NAMALWA (cell line): Measurements from ENCODE around the gene BICC1.

Experiments
- DNase-seq: peaks from one replicate; pipeline ENCODE4 v3.0.0-alpha.2; 2015; ENCODE audit warnings: low spot score

The BICC1 gene

GRCh38 chr10:58779594-58779993, 266.9 kb downstream of the BICC1 start:
- no peak for DNase-seq

DNA sequence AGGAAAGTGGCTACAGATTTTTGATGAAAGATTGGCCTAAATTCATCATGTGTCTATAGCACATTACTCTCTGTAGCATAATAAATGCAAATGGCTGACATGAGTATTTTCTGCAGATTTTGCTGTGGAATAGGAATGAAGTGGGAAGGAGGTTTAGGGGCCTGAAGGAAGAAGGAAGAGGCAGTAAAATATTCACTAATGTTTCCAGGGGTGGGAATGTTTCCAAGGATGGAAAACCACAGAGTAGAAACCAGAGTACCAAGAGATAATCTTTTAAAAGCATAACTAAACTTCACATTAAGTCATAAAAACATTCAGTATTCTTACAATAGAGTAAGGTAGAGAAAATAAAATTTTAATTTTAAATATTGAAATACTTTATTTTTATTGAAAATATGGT, 267.8 kb downstream of the BICC1 start:
- no peak for DNase-seq

- peak; percentile 73 for DNase-seq
Observed at GRCh38 chr10:58781873-58782488, 269.3 kb downstream of the BICC1 start.

GRCh38 chr10:58782876-58783851, 270.5 kb downstream of the BICC1 start:
- DNase-seq, result no peak

GRCh38 chr10:58784361-58784760, 271.7 kb downstream of the BICC1 start:
- no peak for DNase-seq

DNA sequence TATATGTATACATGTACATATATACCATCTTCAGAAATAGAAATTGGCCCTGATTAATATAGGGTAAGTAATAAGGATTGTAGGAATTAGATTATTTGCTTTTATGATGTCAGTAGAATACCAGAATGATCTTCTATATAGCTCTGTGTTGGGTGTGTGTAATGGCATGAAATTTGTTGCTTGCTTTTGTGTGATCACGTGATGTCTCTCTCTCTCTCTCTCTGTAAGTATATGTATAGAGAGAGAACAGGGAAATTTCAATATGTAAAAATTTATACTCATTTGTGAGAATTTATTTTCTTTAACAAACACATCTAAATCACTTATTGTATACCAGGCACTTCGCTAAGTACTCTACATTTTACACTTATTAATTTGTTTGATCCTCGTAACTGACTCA, 272.7 kb downstream of the BICC1 start:
- no peak for DNase-seq

DNA sequence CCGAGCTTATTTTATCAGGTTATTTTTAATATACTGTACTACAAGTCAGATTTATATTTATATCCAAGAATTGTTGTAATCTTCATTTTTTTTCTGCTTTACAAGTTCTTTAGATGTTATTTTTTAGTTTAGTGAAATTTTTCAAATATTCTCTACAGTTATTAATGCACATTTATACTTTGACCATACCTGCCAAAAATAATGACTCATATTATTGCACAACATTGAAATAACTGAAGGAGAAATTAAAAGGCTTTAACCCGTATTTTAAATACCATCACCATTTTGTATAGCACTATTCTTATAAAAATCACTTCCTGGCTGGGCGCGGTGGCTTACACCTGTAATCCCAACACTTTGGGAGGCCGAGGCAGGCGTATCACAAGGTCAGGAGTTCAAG, 278.5 kb downstream of the BICC1 start:
- no peak for DNase-seq

DNA sequence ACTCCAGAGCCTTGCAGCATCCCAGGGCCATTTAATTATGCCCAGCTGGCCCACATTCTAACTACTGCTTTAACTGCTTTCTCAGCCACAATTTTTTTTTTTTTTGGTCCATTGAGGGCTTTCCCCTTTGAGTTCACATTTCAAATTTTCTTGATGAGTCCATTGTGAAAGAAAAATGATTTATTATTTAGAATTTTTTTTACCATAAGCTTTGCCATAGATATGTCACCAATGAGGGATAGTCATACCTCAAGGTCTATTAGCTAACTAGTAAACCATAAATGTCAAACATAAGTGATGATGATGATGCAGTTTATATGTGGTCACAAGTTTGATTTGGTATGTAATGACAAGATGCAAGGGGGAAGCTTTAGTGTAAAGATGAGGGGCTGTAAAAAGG, 282.9 kb downstream of the BICC1 start:
- no peak for DNase-seq

GRCh38 chr10:58796242-58796641, 283.6 kb downstream of the BICC1 start:
- no peak for DNase-seq

- no peak for DNase-seq
Observed at GRCh38 chr10:58796824-58797223, 284.2 kb downstream of the BICC1 start.

- DNase-seq, result no peak
Observed at GRCh38 chr10:58797356-58797755, 284.7 kb downstream of the BICC1 start.

GRCh38 chr10:58802047-58802446, 289.4 kb downstream of the BICC1 start:
- DNase-seq, result no peak

- no peak for DNase-seq
Observed at GRCh38 chr10:58806323-58806722, 293.7 kb downstream of the BICC1 start.

GRCh38 chr10:58806970-58807628, 294.4 kb downstream of the BICC1 start:
- no peak for DNase-seq

- DNase-seq, result no peak
Observed at GRCh38 chr10:58807629-58808022, 295.0 kb downstream of the BICC1 start.

GRCh38 chr10:58810751-58811150, 298.1 kb downstream of the BICC1 start:
- no peak for DNase-seq

- DNase-seq, result no peak
Observed at GRCh38 chr10:58813573-58813972, 300.9 kb downstream of the BICC1 start.

DNA sequence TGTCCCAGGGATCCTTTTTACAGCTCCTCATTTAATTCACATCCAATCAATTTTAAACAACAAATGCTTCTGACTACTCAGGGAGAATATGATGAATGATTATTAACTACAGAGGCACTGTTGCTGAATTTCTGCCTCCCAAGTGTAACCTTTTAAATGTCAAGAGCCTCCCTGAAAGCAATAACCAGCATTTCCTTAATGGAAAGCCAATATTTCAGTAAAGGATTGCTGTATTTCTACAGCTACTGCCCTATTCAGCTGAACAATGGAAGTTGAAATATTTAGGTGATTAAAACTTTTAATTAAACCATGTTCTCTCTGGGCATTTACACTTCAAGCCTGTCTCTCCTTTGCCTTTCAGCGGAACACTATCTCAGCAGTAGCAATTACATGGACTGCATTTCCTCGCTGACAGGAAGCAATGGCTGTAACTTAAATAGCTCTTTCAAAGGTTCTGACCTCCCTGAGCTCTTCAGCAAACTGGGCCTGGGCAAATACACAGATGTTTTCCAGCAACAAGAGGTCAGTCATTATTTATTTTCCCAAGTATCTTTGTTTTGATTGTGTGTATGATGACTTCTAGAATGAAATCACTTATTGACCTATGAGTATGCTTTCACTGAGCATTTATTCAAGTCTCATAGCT, 304.7 kb downstream of the BICC1 start:
- DNase-seq, result no peak

DNA sequence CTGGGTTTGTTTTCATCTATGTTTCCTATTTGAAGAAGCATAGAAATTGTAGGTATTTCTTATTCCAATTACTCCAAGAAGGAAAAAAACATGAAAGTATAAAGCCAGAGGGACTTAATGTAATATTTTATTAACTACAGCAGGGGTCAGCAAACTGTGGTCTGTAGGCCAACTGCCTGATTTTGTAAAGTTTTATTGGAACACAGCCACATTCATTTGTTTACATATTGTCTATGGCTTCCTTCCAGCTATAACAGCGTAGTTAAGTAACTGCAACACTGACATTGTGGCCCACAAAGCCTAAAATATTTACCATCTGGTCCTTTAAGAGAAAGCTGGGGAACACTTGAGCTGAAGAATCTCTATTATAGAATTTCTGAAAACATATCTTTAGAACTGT, 306.2 kb downstream of the BICC1 start:
- DNase-seq, result peak; percentile 2

GRCh38 chr10:58820386-58820785, 307.7 kb downstream of the BICC1 start:
- DNase-seq, result no peak

DNA sequence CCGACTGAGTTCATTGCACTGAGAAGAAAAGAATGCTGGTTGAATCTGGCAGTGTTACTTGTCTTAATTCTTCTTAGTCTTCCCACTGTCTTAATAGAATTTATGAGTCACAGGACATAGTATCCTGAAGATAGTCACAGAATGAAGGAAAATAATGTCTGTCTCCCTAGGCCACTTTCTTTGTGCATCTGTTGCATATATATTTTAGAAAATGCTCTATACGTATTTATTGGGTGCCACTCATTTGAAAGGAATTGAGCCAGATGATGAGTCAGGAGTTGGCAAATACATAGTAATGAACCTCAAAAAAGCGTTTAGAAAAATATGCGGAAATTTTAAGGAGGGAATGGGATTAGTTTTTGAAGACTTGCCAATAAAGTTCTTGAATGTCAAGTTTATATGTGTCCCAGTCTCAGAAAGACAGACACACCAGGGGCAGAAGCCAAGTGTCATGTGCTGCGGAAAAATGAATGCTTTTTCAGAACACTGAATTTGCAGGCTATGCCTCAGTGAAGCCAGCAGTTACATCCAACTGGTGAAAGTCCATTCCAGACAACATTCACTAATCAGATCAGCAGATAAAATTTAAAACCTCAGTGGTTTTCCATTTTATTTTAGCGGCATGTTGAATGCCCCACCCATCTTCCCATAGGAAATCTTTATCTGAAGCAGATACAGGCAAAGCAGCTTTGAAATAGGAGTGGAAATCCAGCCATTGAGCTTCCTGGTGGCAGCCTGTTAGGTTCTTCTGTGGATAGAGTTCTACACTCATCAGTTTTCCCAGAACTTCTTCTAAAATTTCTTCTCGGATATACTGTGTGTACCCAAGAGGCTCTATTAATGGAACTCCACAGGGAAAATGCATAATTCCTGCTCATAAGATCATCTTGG, 308.4 kb downstream of the BICC1 start:
- DNase-seq, result no peak

DNA sequence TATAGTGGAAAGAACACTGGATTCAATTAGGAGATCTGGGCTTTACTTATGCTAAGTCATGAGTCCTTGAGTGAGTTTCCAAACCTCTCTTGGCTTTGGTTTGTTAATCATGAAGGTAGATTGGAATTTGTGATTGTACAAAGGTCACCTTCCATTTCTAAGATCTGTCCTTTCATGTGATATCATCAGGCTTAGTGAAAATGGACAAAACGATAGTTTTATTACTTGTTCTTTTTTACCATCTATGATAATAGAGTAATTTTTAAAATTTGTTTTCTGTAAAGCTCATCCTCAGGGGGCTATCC, 309.0 kb downstream of the BICC1 start:
- no peak for DNase-seq
